ENCODE data around the gene CAMK1D.
"Not testable (repeated sequence)": the region's sequence is repeated elsewhere in the genome, so short reads cannot be mapped to it uniquely, and the experiment has no call there.

CAMK1D gene

GRCh38 chr10:12431151-12432101 lies 82.1 kb downstream of the CAMK1D start:
- no peak for DNase-seq

DNA sequence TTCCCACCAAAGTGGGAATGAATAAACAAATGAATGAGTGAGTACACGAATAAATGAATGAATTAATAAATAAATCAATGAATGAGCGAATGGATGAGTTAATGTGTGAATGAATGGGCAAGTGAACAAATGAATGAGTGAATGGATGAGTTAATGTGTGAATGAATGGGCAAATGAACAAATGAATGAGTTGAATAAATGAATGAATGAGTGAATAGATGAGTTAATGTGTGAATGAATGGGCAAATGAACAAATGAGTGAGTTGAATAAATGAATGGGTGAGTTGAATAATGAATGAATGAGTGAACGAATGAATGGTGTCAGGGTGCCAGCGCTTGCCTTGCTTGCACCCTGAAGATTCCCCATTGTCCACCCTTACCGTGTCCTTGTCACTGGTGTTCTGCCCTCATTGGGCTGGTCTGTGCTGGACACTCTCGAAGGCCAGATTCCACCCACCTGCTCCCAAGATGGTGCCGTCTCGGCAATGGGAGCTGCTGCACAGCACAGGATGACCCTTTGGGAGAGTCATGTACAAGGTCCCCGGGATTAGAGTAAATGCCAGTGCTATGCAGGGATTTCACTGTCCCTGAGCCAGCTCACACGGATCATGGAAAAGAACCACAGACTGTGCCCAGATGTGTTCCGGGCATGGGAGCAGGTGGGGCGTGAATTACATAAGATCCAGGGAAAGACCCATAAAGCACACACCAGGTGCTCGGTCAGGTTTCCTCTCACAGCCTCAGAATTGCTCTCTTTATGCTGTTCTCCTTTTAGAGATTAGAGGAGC lies 83.2 kb downstream of the CAMK1D start:
- no peak for DNase-seq

DNA sequence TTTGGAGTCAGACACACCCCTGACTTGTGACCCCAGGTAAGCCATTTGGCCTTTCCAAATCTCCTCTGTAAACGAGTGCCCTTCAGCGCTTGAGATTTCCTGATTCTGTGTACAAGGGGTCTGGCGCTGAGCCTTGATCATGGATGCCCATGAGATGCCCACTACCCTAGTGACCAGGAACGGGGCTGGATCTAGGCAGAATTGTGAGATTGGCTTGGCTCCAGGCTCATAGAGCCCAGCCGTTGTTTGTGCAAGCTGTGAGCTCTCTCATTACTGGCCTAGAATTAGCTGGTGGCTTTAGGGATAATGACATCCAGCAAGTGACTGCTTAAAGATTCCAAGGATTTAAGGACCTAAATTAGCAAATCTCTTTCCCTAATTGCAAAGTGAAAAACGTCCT lies 84.9 kb downstream of the CAMK1D start:
- DNase-seq: no peak

DNA sequence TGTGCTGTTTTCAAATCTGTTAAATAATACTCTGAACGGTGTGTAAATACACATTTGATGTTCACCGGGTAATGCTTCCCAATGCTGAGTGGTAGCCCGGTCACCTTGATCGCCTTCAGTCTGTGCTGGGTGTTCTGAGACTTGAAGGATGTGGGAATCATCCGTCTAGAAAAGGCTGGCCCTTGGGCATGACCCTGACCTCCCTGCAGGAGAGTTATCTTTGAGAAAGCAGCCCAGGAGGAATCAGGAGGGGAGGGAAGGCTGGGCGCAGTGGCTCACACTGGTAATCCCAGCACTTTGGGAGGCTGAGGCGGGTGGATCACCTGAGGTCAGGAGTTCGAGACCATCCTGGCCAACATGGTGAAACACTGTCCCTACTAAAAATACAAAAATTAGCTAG lies 85.3 kb downstream of the CAMK1D start:
- not testable (repeated sequence) for DNase-seq

GRCh38 chr10:12435348-12435747 lies 86.0 kb downstream of the CAMK1D start:
- DNase-seq: no peak

- no peak for DNase-seq
These were observed 89.8 kb downstream of the CAMK1D start for GRCh38 chr10:12438919-12439692.

DNA sequence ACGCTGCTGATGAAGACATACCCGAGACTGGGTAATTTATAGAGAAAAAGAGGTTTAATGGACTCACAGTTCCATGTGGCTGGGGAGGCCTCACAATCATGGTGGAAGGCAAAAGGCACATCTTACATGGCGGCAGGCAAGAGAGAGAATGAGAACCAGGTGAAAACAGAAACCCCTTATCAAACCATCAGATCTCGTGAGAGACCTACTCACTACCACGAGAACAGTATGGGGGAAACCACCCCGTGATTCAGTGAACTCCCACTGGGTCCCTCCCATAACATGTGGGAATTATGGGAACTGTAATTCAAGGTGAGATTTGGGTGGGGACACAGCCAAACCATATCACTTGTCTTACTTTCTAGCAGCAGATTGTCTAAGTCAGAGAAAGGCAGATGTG lies 90.4 kb downstream of the CAMK1D start:
- DNase-seq: not testable (repeated sequence)

- DNase-seq: no peak
These were observed 93.7 kb downstream of the CAMK1D start for GRCh38 chr10:12443026-12443425.

GRCh38 chr10:12444981-12445700 lies 95.8 kb downstream of the CAMK1D start:
- no peak for DNase-seq

GRCh38 chr10:12445701-12446334 lies 96.5 kb downstream of the CAMK1D start:
- DNase-seq: no peak

- no peak for DNase-seq
These were observed 99.0 kb downstream of the CAMK1D start for GRCh38 chr10:12448340-12448728.

GRCh38 chr10:12448729-12449391 lies 99.5 kb downstream of the CAMK1D start:
- peak; percentile 89 for DNase-seq

GRCh38 chr10:12455318-12455717 lies 106.0 kb downstream of the CAMK1D start:
- no peak for DNase-seq

DNA sequence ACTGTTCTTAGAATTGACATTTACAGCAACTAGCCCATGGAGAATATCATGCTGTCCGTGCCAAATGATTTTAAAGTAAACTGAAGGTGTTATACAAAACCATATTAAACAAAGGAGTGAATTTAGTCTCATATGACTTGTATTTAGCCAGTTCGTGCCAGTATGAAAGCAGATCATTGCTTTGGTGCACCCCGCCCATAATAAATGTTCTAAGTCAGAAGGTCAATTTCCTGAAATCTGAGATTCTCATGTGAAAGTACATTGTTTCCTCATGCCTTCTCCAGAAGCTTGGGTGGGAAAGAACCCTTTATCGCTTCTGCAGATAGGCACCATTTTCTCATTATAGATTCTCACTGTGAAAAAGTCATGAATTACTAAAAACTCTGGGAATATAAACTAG lies 106.4 kb downstream of the CAMK1D start:
- peak in 1 of 2 donors; percentile 41 for DNase-seq

DNA sequence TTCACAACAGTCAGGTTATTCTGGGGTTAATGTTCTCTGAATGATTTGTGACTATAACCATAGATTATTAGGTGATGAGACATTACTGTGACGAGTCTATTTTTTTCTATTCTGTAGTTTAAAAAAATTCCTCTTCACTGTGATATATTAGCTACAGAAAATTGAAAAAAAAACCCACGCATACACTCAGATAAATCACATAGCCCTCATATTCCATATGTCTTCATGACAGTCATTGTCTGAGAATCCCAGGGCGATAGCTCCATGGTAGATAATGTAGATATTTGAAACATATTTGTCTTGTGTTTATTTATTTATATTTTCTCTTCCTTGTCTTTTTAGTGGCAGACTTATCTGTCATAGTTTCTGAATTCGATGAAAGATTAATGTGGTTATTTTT lies 110.0 kb downstream of the CAMK1D start:
- no peak for DNase-seq

DNA sequence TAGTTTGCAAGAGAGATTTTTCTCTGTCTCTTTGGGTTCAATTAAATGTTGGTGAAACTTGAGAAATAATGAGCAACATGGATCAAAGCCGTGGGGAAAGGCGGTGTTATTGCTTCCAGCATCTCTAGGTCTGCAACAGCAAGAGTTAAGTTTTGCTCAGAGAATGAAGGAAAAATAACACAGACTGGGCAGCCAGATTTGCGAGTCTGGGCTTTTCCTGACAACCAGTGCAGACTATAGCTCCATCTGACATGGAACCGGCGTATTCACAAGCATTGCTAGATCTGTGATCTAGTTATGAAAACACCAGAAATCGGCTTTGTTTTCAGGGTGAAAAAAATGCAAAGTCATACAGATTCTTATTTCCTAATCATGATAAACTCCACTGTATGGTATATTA lies 110.4 kb downstream of the CAMK1D start:
- DNase-seq: no peak

GRCh38 chr10:12463459-12463838 lies 114.1 kb downstream of the CAMK1D start:
- DNase-seq: no peak

GRCh38 chr10:12465385-12466136 lies 116.2 kb downstream of the CAMK1D start:
- DNase-seq: no peak

DNA sequence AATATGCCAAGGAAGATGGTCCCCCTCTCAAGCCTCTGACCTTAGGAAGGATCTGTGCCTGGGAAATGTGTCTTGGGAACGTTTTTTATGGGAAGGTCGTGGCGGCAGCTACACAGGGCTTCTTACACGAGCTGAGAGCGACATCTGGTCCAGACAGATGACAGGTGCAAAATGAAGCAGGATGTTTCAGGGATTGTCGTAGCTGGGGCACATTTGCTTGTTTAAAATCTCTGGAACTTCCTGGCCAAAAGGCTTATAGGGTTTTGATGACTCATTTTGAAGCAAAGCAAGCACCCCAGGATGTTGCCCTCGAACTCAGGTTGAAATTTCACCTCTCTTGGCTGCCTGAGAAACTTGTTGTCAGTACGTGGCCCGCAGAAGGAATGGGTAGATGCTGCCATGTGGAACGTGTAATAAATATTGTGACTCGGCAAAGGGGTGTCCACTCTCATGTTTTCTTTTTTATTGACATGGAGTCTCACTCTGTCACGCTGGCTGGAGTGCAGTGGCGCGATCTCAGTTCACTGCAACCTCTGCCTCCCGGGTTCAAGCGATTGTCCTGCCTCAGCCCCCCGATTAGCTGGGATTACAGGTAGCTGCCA lies 117.5 kb downstream of the CAMK1D start:
- DNase-seq: no peak

DNA sequence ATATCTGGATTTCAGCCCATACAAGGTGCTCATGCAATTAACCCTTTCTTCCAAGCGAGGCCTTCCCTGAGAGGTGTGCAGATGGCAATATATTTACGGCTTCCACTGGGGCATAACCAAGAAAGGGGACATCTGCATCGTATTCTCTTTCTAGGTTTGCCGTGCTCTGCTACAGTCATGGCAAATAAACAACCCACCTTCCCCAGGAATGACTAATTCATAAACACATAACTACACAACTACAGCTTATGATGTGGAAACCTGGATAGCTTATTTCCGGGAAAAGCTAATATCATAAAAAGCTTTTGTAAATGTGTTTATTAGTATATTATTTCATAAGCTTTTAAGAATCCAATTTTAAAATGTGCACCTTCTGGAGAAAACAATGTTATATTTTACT lies 120.0 kb downstream of the CAMK1D start:
- DNase-seq: no peak
